SH-SY5Y (cell line): ENCODE data around the gene SH2D7.

Experiments
- GATA2 ChIP-seq: IDR thresholded peaks from 2 replicates; pipeline ENCODE4 v1.6.1; 2011; ENCODE audit warnings: mild to moderate bottlenecking, low read depth, low read length
- GATA3 ChIP-seq: IDR thresholded peaks from 2 replicates; pipeline ENCODE4 v1.6.1; 2011; ENCODE audit warnings: low read depth, mild to moderate bottlenecking, low read length, moderate library complexity

DNA sequence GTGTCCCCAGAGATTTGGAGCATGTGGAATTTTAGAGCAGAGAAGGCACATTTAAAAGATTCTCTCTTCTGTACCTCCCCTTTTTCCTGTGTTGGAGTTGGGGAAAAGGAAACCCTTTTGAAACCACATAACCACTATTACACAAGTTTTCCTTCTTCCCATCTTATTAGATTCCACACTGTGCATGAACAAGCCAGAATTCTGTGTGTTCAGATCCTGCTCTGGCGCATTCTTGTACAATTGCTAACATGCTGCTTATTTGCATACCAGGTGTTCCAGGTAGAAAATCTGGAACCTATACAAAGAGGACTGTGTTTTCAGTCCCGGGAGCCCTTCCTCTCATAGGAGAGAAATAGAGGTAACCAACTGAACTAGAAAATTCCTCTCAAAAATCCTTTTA, 41.4 kb downstream of the SH2D7 start:
- TF ChIP-seq GATA3, result no peak
- no peak for TF ChIP-seq GATA2
